Calu3 (cell line): ENCODE measurements around the gene KIF6. TPM values are rescaled to one million over a fixed set of nuclear protein-coding genes. Genes with fewer than 3 reads are reported as not detected.

Experiments used
- BruUV-seq: library from RNA; stranded (reverse); fragments of 400-500 nt; replicated peaks from 2 replicates; lab custom pipeline; 2021; lab: Mats Ljungman, UMichigan
- CTCF ChIA-PET: fragments of 300-600 bp; sonication (Branson Sonifier 250); formaldehyde crosslinking; loops from one replicate; lab custom pipeline; 2022; ENCODE audit warnings: antibody characterized with exemption; lab: Charles Lee
- DNase-seq: peaks from one replicate; pipeline ENCODE4 v3.0.0; 2022
- H3K27ac Mint-ChIP-seq: one replicate; pipeline ENCODE4 v1.8.0; 2022; ENCODE audit warnings: mixed read lengths; ENCODE audit not compliant: unreplicated experiment
- H3K27me3 Mint-ChIP-seq: one replicate; pipeline ENCODE4 v1.8.0; 2022; ENCODE audit warnings: mixed read lengths; ENCODE audit not compliant: unreplicated experiment
- H3K36me3 Mint-ChIP-seq: one replicate; pipeline ENCODE4 v1.8.0; 2022; ENCODE audit warnings: mild to moderate bottlenecking, moderate library complexity, mixed read lengths; ENCODE audit not compliant: insufficient read depth, unreplicated experiment
- H3K4me1 Mint-ChIP-seq: one replicate; pipeline ENCODE4 v1.8.0; 2022; ENCODE audit warnings: mild to moderate bottlenecking, low read depth, mixed read lengths; ENCODE audit not compliant: unreplicated experiment
- H3K4me3 Mint-ChIP-seq: one replicate; pipeline ENCODE4 v1.8.0; 2022; ENCODE audit warnings: mild to moderate bottlenecking, low read depth, moderate library complexity, mixed read lengths; ENCODE audit not compliant: unreplicated experiment
- H3K9me3 Mint-ChIP-seq: one replicate; pipeline ENCODE4 v1.8.0; 2022; ENCODE audit warnings: low read depth, mixed read lengths; ENCODE audit not compliant: unreplicated experiment
- CTCF ChIP-seq: fragments of 200-600 bp; IDR thresholded peaks from one replicate; pipeline ENCODE4 v1.8.0; 2022; ENCODE audit warnings: antibody characterized with exemption; ENCODE audit not compliant: unreplicated experiment
- intact Hi-C: fragments of 100-400 bp; cut with micrococcal nuclease; formaldehyde crosslinking; loops from one replicate; pipeline ENCODE4 v1.10.0; 2022; ENCODE audit not compliant: unreplicated experiment
- total RNA-seq: library from RNA; stranded (reverse); gene quantifications from 2 replicates; pipeline ENCODE4 v1.2.3, GENCODE V29; 2022

Gene KIF6
- total RNA-seq, 1 experiment from 2014 or later = 0.45 TPM

- CTCF ChIA-PET = no interaction called here
- no peak overlapping the region for H3K27ac Mint-ChIP-seq
- no peak for DNase-seq
- H3K4me1 Mint-ChIP-seq = no peaks in the 10 kb centered on the region
- H3K4me3 Mint-ChIP-seq = no peak overlapping the region
- no peaks in the 10 kb centered on the region for H3K9me3 Mint-ChIP-seq
- TF ChIP-seq CTCF = no peak
- no TSS peak for BruUV-seq
- no peaks in the 10 kb centered on the region for H3K36me3 Mint-ChIP-seq
- H3K27me3 Mint-ChIP-seq = peaks cover 16% of the 10 kb centered on the region
- intact Hi-C loops = no loop called here
These were observed 100.0 kb downstream of the KIF6 start for GRCh38 chr6:39625209-39625608.

GRCh38 chr6:39623750-39624149 lies 101.5 kb downstream of the KIF6 start:
- Mint-ChIP-seq H3K27ac (no peak overlapping the region), H3K9me3 (no peaks in the 10 kb centered on the region), H3K27me3 (peaks cover 16% of the 10 kb centered on the region), H3K4me3 (no peak overlapping the region), H3K4me1 (no peaks in the 10 kb centered on the region), H3K36me3 (no peaks in the 10 kb centered on the region)
- intact Hi-C loops = no loop called here
- no peak for DNase-seq
- TF ChIP-seq CTCF = no peak
- CTCF ChIA-PET = no interaction called here
- no TSS peak for BruUV-seq

GRCh38 chr6:39617520-39617919 lies 107.7 kb downstream of the KIF6 start:
- no peak for DNase-seq
- peaks cover 2% of the 10 kb centered on the region for H3K9me3 Mint-ChIP-seq
- CTCF ChIA-PET = no interaction called here
- peaks cover 13% of the 10 kb centered on the region for H3K27me3 Mint-ChIP-seq
- intact Hi-C loops = no loop called here
- no peak overlapping the region for H3K4me3 Mint-ChIP-seq
- no TSS peak for BruUV-seq
- H3K4me1 Mint-ChIP-seq = no peaks in the 10 kb centered on the region
- no peak overlapping the region for H3K27ac Mint-ChIP-seq
- no peaks in the 10 kb centered on the region for H3K36me3 Mint-ChIP-seq
- TF ChIP-seq CTCF = no peak

GRCh38 chr6:39617026-39617425 lies 108.2 kb downstream of the KIF6 start:
- peaks cover 13% of the 10 kb centered on the region for H3K27me3 Mint-ChIP-seq
- BruUV-seq = no TSS peak
- intact Hi-C loops = no loop called here
- H3K4me3 Mint-ChIP-seq = no peak overlapping the region
- no peaks in the 10 kb centered on the region for H3K4me1 Mint-ChIP-seq
- CTCF ChIA-PET = no interaction called here
- DNase-seq = no peak
- H3K9me3 Mint-ChIP-seq = peaks cover 2% of the 10 kb centered on the region
- H3K36me3 Mint-ChIP-seq = no peaks in the 10 kb centered on the region
- no peak overlapping the region for H3K27ac Mint-ChIP-seq
- no peak for TF ChIP-seq CTCF
